Activated CD4-positive, CD25-positive, alpha-beta regulatory T cell treated with anti-CD3 and anti-CD28 coated beads, Interleukin-2, amount 50 U/mL, for 16 hours (primary cell): ENCODE measurements around the gene HPS1.

Experiments
- DNase-seq: peaks from one replicate; pipeline ENCODE4 v3.0.0-alpha.2; 2020; ENCODE audit warnings: low read depth, low spot score

Gene HPS1

GRCh38 chr10:98463976-98464754 lies 17.4 kb upstream of the HPS1 start:
- DNase-seq: no peak

GRCh38 chr10:98463016-98463415 lies 16.3 kb upstream of the HPS1 start:
- no peak for DNase-seq

DNA sequence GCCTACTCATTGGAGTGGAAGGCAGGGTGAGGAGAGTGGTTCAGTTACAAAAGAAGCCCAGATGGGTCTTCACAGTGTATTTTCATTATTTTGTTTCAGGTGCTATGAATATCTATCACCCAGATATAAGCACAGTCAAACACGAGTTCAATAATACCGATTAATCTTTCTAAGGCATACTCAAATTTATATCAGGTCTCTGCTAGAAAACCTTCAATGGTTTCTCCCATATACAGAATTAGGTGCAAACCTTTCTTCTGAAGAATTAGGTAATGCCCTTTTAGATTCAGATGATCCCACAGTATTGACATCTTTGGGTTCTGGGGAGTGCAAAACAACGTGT lies 14.7 kb upstream of the HPS1 start:
- DNase-seq: no peak

DNA sequence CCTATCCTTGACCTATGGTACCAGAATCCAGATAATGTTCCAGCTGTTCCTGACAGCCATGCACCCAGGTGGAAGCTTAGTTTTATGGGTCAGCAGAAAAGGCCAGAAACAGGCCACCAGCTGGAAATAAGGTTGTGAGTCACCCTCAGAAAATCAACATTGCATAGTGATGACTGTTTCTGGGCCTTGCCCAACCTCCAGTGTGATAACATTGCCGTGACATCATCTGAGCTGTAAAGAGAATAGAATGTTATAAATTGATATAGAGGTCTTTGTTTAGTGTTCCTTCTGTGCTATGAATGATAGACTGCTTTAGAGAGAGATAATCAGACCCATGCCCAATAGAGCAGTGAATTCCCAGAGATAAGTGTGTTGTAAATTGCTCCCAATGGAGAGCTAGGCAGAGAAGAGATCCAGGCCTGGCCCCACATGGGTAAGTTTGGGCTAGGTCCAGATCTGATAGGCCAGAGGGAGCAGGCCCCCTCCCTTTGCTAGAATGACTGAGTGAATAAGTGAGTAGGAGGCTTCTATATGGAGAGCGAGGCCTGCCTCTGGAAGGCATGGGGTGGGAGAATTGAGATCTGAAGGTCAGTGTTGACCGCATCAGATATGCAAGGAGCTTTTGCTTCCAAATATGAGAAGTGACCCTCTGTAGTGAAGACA lies 14.2 kb upstream of the HPS1 start:
- DNase-seq: no peak

DNA sequence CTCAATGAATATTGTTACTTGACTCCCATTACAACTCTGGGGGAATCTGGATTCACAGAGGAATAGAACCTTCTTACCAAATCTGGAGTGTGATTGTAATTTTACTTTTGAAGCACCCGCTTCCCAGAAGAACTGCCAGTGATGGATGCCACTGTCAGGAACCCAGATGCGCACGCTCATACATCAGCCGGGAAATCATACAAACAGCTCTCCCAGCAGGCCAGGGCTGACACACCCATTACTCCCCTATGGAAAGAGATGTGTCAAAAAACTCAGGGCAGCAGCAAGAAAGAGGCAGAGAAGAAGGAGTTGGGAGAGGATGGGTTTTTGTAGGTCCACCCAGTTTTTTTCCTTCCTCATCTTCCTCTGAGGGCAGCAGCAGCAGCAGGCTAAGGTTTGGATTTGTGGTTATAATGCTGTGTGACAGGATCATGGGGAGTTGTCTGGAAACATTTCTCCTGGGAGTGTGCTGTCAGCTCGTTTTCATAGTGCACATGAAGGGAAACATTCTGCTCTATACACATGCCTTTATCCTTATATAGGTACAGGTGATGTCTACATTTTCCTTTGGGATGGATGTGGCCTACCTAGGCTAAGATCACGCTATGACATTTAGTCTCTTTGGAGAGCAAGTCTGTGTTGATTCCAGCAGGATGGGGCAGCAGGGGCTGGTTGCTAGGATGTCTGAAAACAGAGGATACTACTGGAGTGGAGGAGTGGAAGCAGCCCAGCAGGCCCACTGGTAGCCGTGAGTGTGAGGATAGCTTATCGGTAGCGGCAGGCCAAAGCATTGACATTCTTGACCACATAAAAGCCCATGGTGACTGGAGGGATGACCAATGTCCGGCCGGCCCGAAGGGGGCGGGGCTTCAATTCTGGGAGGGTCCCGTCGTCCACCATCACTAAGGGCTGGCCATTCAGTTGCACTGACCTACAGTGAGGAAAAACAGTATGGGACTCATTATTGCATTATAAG lies 12.4 kb upstream of the HPS1 start:
- DNase-seq: no peak

- no peak for DNase-seq
These were observed 11.0 kb upstream of the HPS1 start for GRCh38 chr10:98457721-98458120.

DNA sequence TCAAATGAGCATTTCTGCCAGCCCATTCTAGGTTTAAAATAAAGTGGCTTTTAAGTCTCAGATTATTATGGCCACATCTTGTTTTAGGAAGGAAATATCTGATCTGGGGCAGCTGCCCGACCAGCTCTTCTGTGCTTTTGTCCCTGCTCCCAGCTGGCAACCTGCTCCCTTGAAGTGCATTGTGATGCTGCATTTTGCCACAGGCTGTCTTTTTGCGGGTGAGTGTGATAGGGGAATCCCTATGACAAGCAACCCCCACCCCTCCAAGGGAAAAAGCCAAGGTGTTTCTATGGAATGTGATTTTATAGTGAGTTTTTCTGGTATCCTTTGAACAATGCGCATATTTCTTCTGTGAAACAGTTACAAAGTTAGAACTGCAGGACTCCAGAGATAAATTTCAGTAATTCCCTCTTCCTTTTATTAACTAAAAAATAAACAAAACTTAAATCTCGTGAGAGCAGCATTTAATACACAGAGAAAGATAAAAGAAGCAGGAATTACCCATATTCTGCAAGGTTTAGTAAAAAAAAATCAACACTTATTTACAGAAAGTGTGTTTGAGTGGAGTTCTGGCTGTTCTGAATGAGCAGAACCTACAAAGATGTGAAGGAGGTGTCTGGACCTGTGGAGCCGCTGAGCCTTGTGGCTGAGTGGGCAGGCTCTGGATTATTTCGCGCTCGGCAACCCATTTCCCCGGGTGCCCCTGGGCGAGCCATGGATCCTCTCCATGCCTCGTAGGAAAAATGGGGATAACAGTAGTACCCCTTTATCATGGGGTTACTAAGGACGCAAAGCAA lies 10.1 kb upstream of the HPS1 start:
- no peak for DNase-seq

DNA sequence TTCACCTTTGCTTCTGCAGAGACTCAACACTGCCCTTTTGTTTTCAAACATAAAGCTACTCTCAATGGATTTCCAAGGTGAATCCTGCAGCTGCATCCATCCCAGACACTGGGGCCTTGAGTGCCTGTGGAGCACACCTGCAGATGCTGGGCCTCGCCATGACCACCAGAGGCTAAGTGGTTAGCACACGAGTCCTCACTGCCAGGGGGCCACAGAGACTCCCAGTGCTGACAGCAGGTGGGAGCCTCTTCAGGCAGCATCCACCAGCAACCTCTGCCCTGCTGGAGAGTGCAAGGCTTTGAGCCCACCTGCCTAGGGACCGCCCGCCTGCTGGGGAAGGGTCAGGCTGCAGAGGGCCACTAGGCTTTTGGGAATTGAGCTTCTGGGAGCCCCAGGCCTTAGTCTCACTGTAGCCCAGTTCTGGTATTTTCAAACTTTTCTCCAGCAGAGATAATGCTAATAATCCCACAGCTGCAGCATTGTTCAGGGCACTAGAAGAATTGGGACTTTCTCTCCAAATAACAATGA lies 9.4 kb upstream of the HPS1 start:
- DNase-seq: no peak

- DNase-seq: no peak
These were observed 7.0 kb upstream of the HPS1 start for GRCh38 chr10:98453729-98454128.

DNA sequence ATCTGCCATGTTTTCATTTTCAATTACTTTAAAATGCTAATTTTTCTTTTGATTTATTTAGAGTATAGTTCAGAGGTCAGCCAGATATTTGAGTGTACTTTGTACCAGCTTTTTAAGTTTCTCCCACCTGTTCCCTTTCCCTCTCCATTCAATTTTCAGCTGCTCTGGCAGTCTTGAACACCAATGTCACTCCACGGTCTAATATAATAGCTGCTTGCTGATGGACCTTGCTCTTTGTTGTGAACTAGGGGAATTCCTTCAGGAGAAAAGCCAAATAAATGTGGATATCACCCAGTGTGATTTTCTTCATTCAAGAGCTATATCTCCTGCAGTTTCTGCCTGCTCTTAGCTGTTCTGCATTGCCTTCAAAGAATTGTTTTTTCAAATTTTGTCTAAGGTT lies 3.9 kb upstream of the HPS1 start:
- no peak for DNase-seq

DNA sequence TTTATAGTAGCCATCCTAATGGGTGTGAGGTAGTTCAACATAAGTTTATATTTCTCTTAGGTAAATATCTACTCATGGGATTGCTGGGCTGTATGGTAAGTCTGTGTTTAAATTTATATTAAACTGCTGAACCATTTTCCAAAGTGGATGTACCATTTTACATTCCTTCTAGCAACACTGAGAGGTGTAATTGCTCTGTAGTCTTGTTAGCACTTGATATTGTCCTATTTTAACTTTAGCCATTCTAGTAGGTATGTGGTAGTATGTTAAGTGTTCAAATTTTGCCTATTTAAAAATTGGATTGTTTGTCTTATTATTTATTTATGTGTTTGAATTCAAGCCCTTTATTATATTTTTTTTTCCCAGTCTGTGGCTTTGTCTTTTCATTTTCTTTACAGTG lies 2.6 kb upstream of the HPS1 start:
- DNase-seq: no peak

- no peak for DNase-seq
These were observed 529 bp downstream of the HPS1 start for GRCh38 chr10:98446151-98446660.

GRCh38 chr10:98445200-98445812 lies 1.4 kb downstream of the HPS1 start:
- no peak for DNase-seq

DNA sequence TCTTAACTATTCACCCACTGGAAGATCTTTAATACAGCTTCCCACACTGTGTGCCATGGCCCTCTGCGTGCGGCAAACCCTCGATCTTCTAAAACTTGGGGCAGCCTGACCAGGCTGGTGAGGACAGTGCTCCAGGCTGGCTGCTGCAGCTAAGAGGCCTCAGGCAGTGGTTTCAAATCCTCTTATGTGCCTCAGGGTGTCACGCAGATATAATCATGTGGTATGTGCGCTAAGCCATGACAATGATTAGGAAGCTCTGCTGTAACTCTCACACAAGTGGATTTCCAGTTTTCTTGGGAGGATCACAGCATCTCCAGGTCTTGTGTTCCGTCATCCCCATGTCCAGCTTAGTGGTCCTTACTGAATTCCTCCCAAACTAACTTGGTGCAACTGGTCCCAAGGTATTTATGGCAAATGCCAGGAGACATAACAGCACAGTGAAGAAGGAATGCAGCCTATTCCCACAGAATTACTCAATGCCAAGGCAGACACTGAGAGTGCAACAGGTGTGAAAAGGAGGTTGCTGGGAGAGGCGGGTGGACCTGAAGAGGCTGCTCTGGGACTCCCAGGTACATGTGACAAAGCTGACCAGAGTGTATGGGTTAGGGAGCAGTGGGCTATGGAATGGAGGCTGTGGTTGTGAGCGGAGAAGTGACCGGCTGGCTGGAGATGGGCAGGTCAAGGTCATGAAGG lies 2.3 kb downstream of the HPS1 start:
- DNase-seq: no peak

GRCh38 chr10:98438715-98439114 lies 8.0 kb downstream of the HPS1 start:
- DNase-seq: no peak

DNA sequence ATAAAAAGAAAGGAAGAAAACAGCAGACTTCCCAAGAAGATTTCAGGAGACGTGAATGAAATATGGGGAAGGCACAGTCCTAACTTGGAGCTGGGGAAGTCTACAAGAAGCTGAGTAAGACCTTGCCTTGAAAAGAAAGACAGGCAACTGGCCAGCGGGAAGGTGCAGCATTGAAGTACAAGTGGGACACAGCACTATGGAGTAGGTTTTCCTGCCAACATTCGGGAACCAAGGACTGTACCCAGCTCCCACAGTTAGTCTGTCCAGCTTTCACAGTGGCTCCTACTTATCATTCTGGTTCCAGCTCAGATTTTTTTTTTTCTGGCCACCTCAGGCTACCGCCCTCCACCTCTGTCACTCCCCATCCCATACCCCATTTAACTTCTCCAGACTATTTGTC lies 10.0 kb downstream of the HPS1 start:
- no peak for DNase-seq

GRCh38 chr10:98435178-98435577 lies 11.6 kb downstream of the HPS1 start:
- no peak for DNase-seq

GRCh38 chr10:98433881-98434732 lies 12.6 kb downstream of the HPS1 start:
- no peak for DNase-seq

GRCh38 chr10:98433371-98433770 lies 13.4 kb downstream of the HPS1 start:
- no peak for DNase-seq
